HG02885 (cell line): ENCODE results near the gene KCNE4.
"Not testable (repeated sequence)": the region's sequence is repeated elsewhere in the genome, so short reads cannot be mapped to it uniquely, and the experiment has no call there.

ENCODE experiments used
- ATAC-seq: cut with Tn5 transposase; IDR thresholded peaks from one replicate; pipeline ENCODE4 v1.9.1; 2021; ENCODE audit warnings: mild to moderate bottlenecking; ENCODE audit not compliant: unreplicated experiment, poor library complexity

The KCNE4 gene

DNA sequence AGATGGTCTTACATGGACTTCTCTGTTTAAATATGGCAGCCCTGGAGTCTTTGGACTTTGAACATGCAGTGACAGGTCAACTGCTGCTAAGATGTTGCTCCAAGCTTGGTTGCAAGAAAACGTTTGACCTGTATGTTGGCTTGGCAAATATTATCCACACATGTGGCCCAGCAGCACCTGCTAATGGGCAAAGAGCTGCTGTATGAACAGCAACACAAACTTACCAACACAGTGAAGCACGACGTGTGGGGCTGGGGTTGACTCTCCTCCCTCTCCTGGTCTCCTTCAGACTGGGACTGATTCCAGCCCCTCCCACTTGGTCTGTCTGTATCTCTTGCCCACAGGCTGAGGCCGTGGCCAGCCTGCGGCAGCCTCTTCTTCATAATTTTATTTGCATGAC, 3.8 kb downstream of the KCNE4 start:
- ATAC-seq, result no peak

DNA sequence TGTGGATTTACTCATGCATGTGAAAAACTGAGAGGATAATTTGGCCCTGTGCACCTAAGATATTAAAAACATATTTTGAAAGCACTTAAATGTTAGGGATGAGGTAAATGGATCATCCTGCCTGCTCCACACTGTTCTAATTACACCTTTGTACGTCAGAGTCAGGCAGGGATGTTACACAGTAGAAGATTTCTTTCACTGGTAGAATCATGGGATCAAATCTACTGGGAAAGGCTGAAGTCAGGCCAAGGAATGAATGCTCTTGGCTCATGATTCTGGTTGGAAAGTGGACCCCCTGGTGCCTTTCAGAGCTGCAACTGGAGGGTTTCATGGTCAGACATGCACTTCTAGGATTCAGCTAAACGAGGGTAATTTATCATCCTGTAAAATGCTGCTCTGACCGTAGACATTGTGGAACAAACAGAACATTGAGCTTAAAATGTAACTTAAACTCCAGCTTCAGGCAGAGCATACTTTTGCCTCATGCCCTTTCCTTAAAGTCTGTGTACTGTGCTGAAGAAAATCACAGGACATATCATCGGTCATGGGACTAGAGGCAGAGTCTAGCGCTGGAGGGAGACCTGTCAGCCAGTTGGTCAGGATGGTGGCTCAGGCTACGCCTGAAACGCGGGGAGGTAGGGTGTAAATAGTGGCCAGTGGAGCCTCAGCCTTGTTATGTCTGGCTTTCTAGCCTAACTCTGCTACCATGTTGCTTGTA, 4.9 kb downstream of the KCNE4 start:
- no peak for ATAC-seq

DNA sequence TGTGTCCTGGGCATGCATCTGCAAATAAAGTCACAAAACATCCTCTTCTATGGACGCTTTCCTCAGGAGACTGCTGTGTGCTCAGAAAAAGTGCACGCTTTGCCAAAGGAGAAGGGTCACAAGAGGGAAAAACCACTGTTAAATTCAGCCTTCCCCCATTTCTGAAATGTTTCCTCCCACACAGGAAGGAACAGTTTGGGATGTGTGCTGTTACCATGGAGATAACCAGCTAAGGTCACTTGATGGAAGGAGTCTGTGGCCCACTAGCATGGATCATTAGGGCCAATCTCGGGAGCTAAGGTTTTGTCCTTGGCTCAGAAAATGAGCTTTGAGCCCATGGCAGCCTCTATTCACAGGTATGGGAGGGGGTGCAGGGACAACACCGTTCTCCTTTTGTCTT, 5.6 kb downstream of the KCNE4 start:
- no peak for ATAC-seq

DNA sequence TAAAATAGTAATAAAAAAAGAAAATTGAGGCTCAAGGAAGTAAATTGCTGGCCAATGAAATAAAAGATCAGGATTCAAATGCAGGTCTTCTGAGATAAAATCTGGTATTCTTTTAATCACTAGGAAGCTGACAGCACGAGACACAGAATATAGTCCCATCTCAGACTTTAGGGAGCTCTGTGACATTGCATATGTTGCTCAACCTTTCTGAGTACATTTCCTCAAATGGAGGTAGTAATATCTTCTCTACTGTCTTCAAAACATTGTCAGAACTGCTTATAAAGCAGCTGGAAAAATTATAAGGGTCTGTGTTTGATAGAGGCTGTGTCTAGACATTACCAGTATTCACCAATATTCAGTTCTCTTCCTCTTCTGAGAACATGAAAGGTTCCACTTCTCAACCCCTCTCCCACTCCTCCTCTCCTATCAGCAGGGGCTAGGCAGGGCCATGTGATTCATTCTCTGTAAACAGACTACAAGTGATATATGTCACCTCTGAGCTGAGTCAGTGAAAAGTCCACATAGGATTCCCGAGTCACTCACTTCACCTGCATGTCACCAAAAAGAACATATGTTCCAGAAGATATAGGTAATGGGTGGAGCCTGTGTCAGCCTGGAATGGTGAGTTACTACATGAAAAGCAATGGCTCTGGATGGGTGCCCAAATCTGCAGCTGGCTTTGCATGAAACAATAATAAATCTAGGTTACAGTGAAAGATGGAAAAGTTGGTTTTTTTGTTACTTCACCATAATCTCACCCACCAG, 7.1 kb downstream of the KCNE4 start:
- no peak for ATAC-seq

DNA sequence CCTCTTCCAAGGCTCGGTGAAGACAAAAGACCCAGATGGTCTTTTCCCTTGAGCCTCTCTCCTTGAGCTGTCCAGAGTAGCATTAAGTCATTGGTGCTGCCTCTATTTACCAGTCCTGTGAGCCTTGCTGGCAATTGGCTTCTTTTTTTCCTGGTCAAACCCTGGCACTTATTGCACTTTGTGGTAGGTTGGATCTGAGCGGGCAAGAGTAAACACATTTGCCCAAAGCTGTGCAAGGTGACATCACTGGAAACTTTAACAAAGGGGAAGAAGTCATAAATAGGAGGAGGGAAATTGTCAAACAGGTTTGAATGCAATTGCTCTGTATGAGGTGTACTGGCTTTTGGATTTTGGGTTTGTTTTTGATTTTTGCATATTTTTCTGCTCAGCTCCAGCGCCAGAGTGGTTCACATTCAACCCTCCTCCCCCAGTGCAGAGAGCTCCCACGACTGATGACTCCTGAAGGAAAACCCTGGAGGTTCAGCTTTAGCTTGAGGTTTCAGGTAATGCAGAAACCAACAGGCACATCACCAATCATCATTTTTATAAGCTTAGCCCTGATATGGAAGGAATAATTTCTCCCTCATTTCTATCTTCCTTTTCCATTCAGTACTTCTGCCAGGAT, 8.3 kb downstream of the KCNE4 start:
- ATAC-seq, result no peak

DNA sequence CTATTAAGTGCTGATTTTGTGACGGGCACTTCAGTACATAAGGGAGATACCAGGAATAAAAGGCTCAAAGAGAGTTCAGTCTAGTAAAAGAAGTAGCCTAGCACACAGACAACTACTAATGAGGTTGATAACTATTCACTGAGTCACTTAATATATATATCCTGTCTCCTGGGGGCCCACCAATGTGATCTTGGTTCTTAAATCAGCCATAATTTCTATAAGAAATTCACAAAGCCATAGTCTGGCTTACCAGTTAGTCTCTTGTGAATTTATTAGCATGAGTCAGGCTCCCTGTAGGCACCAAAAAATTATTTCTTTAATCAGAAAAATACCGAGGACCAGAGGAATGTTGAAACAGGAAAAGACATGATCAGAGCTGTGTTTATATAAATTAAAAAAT, 10.4 kb downstream of the KCNE4 start:
- ATAC-seq, result no peak

DNA sequence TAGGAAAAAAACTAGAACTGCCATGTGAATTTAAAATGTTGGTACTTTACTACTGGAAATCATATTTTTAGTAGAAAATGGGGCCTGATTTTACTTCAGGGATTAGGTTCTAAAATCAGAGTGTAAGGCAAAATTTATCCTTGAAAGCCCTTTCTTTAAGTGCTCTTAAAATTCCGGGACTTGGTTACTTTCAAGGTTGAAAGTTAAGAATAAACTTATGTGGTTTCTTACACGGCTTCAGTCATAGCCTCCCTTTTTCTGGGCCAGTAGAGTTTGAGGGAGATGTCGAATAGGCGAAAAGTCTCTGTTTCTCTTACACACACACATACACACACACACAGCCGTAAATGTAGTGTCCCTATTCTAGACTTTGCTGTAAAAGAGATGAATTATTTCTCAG, 13.1 kb downstream of the KCNE4 start:
- no peak for ATAC-seq

DNA sequence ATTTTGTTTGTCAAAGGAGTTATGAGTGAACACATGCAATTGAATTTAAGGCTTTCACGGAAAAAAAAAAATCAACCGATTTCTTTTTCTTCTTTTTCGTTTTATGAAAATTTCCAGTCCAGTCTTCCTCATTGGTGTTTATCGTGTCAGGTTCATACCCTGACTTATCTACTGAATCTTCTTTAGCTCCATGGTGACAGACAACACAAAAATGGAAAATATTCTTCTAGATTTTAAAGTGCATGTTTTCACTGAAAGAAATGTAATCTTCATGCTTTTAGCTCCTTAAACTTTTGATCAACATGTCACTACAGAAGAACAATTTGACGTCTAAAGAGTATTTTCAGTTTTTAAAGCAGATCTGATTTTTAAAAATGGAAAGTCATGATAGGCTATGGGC, 14.7 kb downstream of the KCNE4 start:
- no peak for ATAC-seq

DNA sequence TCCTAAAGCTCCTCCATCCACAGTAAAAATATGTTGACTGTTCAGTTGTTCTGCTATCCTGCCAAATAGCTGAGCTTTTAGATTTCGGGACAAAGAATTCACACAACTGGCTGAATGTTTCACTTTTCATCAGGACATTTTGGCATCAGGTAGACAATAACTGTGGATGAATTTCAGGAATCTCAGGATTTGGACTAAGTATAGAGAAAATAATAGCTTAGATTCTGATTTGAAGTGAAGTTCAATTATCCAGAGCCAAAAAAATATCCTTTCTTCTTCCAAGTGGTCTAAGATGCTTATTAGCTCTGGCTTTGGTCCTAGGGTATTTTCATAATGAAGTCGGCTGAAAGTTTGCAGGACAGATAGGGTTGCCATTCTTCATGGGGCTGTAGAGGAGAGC, 16.1 kb downstream of the KCNE4 start:
- no peak for ATAC-seq

DNA sequence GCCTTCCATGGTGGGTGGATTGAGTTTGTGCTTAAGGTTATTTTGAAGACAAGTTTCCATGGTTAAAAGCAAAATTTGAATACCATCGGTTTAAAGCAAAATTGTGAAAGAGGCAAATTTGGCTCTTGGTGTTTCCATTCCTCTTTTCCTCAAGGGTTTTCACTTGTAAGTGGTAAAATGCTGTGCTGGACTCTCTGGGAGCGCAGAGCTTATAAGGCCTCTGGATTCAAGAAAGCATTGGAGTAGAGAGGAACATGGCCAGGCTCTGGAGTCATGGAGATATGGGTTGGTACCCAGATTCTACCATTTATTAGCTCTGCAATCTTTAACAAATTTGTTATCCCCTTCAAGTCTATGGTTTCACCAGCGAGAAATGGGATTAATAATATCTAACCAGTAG, 17.5 kb downstream of the KCNE4 start:
- no peak for ATAC-seq

DNA sequence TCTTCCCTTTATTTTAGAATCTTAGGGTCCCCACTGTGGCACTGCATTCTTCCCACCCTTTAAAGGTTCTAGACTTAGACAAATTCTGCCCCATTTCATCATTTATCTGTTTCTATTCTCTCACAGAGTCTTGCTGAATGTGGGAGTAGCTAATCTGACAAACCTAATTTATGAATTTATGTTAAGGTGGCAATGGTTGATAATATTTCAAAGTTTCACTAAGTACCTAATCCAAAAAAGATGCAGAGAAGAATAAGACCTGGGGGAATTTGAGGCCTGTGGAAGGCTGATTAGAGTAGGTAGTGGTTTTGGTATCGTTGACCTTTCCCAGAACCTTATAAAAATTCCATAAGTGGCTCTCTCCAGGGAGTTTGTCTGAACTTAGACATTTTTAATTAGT, 18.0 kb downstream of the KCNE4 start:
- ATAC-seq, result no peak

DNA sequence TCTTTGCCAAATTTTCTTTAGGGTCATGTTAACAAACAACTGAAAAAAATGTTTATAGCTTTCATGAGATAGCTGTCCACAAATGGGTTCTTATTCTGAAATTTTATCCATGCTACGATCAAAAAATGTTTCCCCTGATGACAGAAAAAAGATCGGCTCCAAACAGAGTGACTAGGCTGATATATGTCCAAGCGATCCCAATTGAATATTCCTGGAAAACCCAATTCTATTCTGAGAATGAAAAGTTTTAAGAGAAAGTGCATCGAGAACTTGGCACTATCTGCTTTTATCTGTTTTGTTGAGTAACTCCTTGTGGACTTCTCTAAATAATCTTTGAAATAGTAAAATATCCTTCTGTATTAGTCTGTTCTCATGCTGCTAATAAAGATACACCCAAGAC, 19.1 kb downstream of the KCNE4 start:
- ATAC-seq, result no peak

DNA sequence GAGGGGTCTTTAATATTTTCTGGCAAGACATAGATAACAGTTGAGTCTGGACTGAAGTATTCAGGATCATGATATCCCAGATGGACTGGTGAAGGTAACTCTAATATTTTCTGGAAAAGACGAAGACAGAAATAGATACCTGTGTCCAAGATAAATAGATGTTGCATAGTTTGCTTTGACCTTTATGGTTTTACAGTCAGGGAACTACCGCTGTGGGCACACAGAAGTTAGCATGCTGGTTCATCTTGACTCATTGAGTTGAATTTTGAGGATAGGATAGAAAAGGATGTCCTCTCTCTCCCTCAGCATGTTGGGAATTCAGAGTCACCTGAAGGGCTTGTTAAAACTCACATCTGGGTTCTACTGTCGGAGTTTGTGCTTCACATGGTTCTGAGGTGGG, 20.8 kb downstream of the KCNE4 start:
- ATAC-seq, result no peak

DNA sequence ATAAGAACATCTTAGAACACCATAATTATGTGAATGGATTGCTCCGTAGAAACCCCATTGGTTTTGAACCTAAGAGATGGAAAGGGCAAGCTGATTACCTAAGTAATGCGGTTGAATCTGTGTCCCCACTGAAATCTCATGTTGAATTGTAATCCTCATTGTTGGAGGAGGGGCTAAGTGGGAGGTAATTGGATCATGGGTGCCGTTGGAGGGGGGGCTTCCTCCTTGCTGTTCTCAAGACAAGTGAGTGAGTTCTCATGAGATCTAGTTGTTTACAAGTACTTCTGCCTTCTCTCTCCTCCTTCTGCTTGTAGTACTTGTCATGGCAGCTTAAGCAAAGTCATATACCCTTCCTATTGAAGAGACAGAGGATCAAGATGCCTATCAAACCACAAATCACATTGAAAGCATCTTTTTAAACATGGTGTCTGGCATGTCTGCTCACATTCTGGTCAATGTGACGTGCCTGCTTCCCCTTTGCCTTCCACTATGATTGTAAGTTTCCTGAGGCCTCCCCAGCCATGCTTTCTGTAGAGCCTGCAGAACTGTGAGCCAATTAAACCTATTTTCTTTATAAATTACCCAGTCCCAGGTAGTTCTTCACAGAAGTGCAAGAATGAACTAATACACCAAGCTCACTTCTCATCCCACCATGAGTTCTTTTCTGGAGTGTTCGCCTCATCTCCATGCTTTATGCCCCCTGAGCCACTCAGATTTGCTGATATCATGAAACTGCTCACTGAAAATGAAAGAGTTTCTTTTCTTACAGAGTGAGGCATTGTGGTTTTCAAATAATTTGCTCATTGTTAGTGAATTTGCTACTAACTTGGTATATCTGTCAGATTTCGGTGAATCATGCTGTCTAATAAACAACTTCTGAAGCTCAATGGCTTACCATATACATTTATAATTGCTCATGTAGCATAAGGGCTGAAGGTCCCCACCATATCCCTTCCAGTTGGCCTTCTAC, 23.6 kb downstream of the KCNE4 start:
- peak; percentile 83 for ATAC-seq

DNA sequence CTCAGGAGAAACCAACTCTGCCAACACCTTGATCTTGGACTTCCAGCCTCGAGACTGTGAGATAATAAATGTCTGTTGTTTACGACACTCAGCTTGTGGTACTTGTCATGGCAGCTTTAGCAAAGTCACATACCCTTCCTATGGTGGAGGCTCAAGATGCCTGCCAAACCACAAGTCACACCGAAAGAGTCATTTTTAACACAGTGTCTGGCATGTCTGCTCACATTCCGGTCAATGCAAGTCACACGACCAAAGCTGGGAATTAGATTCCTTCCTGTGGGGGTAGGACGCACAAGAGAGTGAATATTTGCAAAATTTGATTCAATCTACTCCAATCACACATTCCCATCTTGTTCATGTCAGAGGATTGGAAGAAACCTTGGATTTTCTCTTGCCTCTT, 24.6 kb downstream of the KCNE4 start:
- ATAC-seq, result no peak

DNA sequence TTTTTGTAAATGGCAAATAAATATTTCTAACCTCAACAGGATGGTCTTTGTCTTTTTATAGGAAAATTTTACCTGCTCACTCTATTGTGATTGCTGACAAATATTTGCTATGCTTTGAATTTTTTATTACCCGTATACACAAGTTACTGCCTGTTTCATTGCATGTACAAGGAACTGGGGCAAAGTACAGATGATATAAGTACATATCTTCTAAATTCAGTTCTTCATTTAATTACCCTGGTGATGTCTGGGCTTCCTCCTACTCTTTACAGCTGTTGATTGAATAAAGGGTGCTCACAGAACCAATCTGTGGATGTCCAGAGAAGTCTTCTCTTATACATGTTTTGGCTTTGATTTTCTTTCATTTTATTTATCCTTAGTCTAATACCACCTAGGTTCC, 26.5 kb downstream of the KCNE4 start:
- ATAC-seq, result no peak

DNA sequence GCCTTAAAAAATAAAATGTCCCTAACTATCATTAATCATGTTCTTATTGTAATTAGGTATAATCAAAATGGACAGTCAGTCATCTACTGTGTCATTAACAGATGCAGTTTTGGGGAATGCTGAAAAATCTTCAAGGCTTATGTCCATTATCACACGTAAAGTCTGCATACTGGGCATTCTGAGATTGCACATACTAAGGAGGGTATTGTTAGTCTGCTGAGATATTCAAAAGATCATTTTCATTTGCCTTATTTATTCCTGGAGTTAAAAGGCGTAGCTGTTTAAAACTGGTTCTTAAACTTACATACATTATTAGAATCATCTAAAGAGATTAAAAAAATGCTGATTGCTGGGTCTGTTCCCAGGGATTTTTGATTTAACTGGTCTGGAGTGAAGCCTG, 27.4 kb downstream of the KCNE4 start:
- no peak for ATAC-seq

DNA sequence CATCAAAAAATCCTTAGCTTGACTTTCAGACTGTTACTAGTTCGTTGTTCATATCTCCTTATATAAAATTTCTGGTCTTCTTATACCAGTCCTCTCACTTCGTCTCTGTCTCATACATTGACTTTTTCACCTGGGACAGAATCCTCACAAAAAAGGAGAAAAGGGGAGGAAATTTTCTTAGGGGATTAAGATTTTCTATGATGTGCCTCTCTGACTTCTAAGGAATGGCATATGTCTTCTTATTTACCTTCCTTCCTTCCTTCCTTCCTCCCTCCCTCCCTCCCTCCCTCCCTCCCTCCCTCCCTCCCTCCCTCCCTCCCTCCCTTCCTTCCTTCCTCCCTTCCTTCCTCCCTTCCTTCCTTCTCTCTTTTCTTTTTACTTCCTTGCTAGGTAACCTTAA, 27.9 kb downstream of the KCNE4 start:
- no peak for ATAC-seq

DNA sequence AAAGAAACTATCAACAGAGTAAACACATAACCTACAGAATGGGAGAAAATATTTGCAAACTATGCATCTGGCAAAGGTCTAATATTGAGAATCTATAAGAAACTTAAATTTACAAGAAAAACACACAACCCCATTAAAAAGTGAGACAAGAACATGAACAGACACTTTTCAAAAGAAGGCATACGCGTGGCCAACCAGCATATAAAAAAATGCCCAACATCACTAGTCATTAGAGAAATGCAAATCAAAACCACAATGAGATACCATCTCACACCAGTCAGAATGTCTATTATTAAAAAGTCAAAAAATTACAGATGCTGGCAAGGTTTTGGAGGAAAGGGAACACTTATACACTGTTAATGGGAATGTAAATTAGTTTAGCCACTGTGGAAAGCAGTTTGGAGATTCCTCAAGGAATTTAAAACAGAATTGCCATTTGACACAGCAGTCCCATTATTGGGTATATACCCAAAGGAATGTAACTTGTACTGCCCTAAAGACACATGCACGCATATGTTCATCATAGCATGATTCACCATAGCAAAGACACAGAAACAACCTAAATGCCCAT, 28.9 kb downstream of the KCNE4 start:
- ATAC-seq, result not testable (repeated sequence)

DNA sequence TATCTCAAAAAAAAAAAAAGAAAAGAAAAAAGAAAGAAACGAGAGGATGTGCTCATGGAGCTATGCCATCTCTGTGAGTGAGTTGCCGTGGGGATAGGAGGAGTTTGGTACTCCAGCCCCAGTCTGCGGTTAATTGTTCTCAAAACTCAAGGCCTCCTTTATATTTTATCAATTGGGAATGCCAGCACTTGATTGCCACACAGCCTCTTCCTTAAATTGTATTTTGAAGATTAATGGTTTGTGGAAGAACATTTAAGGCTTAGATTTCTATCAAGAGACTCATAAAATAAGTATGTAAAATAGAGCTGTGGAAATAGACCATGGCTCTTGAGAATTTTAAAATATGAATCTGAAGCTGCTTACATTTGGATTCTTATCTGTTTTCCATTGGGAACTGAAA, 29.8 kb downstream of the KCNE4 start:
- ATAC-seq, result no peak
